Vagina (tissue), 2 donors: Measurements from ENCODE around the gene LMCD1.

ENCODE experiments used
- CTCF ChIP-seq, 3 experiments: fragments of 450-650 bp in 2 of 3; fragments of 200-600 bp in 1 of 3; sonication (generic) in 1 of 3; IDR thresholded peaks; one replicate each; pipeline ENCODE4 v1.5.1; 2017 to 2019; ENCODE audit warnings: antibody characterized with exemption in 3 of 3, mild to moderate bottlenecking in 2 of 3, moderate library complexity in 2 of 3
- POLR2A ChIP-seq, 2 donors: fragments of 450-650 bp; IDR thresholded peaks; one replicate each; pipeline ENCODE4 v1.6.1; 2017; ENCODE audit warnings: antibody characterized with exemption in 2 of 2, mild to moderate bottlenecking in 2 of 2, moderate library complexity in 2 of 2

GRCh38 chr3:8606701-8607231, 105.1 kb downstream of the LMCD1 start:
- TF ChIP-seq CTCF (IDR thresholded peaks at IDR 0.05) (no peak), POLR2A (IDR thresholded peaks at IDR 0.05) (no peak)
